NT2/D1 (cell line): ENCODE data around the gene MTHFD2.

Experiments used
- DNase-seq: peaks from one replicate; pipeline ENCODE4 v3.0.0-alpha.2; 2011; ENCODE audit warnings: low read depth, low spot score
- H3K27me3 ChIP-seq: 2 replicates; pipeline ENCODE4 v1.6.0; 2011; ENCODE audit warnings: mild to moderate bottlenecking; ENCODE audit not compliant: insufficient read length, insufficient read depth
- H3K36me3 ChIP-seq: 2 replicates; pipeline ENCODE4 v1.6.1; 2011; ENCODE audit warnings: mild to moderate bottlenecking, low read length, mixed read lengths; ENCODE audit not compliant: insufficient read depth, insufficient read length
- H3K4me1 ChIP-seq: 2 replicates; pipeline ENCODE4 v1.5.1; 2011; ENCODE audit not compliant: insufficient read depth, insufficient read length
- H3K4me3 ChIP-seq: 2 replicates; pipeline ENCODE4 v1.5.1; 2011; ENCODE audit warnings: low read depth; ENCODE audit not compliant: insufficient read length
- H3K9ac ChIP-seq: 2 replicates; pipeline ENCODE4 v1.6.0; 2011; ENCODE audit warnings: low read depth; ENCODE audit not compliant: insufficient read length
- H3K9me3 ChIP-seq: 2 replicates; pipeline ENCODE4 v1.5.1; 2011; ENCODE audit warnings: mild to moderate bottlenecking, low read length; ENCODE audit not compliant: insufficient read depth
- SUZ12 ChIP-seq: IDR thresholded peaks from 2 replicates; pipeline ENCODE4 v1.6.1; 2011; ENCODE audit not compliant: insufficient read length, insufficient read depth; ENCODE audit errors: extremely low read depth
- YY1 ChIP-seq: IDR thresholded peaks from 2 replicates; pipeline ENCODE4 v1.6.1; 2011; ENCODE audit not compliant: insufficient read length, insufficient read depth
- ZNF274 ChIP-seq: IDR thresholded peaks from 2 replicates; pipeline ENCODE4 v1.6.1; 2011; ENCODE audit warnings: mild to moderate bottlenecking, low read depth, low read length

MTHFD2 gene

DNA sequence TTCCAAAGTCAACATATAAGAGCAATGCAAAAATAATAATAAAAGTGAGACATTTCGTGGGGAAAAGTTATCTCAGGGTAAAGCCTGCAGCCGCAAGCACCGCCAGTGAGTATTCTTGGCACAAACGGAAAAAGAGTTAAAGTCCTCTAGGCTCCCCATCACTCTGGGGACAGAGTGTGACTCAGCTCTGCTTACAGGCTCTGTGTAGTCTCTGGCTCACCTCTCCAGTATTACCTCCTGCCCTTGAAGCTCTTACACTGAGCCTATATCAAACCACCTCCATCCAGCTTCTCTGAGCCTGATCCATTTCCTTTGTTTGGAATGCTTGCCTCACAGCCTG lies 55.5 kb downstream of the MTHFD2 start:
- TF ChIP-seq ZNF274 (no peak), YY1 (no peak), SUZ12 (no peak)
- Histone ChIP-seq H3K9ac (no peak overlapping the region), H3K9me3 (no peaks in the 10 kb centered on the region), H3K27me3 (no peaks in the 10 kb centered on the region), H3K36me3 (no peaks in the 10 kb centered on the region), H3K4me3 (no peak overlapping the region), H3K4me1 (no peaks in the 10 kb centered on the region)
- DNase-seq, result no peak

- Histone ChIP-seq H3K36me3 (no peaks in the 10 kb centered on the region), H3K27me3 (no peaks in the 10 kb centered on the region), H3K4me1 (no peaks in the 10 kb centered on the region), H3K4me3 (no peak overlapping the region), H3K9me3 (no peaks in the 10 kb centered on the region), H3K9ac (no peak overlapping the region)
- DNase-seq, result no peak
- no peak for TF ChIP-seq SUZ12
Observed at GRCh38 chr2:74255660-74256213, 57.3 kb downstream of the MTHFD2 start.

DNA sequence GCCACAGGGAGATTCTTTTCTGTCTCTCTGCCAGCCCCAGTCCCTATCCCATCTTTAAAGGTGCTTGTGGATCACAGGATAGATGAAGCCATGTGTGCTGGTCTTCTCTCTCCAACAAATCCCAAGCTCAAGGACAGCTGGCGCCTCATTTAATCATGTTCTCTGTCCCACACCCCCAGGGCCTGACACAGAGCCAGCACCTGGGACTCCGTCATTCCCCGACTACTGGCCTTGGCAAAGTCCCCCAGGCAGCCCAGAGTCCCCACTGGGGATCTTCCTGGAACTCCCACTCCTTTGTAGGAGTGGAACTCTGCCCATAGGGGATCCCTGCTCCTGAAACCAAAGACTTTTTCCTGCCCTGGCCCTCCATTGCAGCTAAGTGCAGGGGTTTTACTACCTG lies 60.8 kb downstream of the MTHFD2 start:
- Histone ChIP-seq H3K4me3 (no peak overlapping the region), H3K27me3 (no peaks in the 10 kb centered on the region), H3K4me1 (no peaks in the 10 kb centered on the region), H3K9me3 (no peaks in the 10 kb centered on the region), H3K9ac (no peak overlapping the region), H3K36me3 (no peaks in the 10 kb centered on the region)
- DNase-seq, result no peak
- no peak for TF ChIP-seq ZNF274
- TF ChIP-seq SUZ12, result no peak
- no peak for TF ChIP-seq YY1

DNA sequence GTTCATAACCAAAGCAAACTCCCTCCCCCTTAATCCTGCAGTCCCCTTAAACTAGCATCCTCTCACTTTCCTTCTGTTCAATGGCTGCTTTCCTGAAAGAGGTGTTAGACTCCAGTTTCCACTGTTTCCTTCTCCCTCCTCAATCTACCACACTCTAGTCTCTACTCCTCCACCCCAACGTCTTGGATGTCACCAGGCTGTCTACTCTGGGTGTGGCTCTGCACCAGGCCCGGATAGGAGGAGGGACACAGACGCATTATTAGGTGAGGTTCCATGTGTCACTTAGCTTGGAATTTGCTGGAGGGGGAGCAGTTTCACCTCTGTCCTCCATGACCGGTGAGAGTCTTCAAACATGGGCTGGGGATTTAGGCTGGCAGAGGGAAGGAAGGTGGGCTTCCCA lies 61.3 kb downstream of the MTHFD2 start:
- no peak for DNase-seq
- Histone ChIP-seq H3K9me3 (no peaks in the 10 kb centered on the region), H3K4me1 (no peaks in the 10 kb centered on the region), H3K27me3 (no peaks in the 10 kb centered on the region), H3K36me3 (no peaks in the 10 kb centered on the region), H3K4me3 (no peak overlapping the region), H3K9ac (no peak overlapping the region)
- TF ChIP-seq SUZ12 (no peak), YY1 (no peak), ZNF274 (no peak)

DNA sequence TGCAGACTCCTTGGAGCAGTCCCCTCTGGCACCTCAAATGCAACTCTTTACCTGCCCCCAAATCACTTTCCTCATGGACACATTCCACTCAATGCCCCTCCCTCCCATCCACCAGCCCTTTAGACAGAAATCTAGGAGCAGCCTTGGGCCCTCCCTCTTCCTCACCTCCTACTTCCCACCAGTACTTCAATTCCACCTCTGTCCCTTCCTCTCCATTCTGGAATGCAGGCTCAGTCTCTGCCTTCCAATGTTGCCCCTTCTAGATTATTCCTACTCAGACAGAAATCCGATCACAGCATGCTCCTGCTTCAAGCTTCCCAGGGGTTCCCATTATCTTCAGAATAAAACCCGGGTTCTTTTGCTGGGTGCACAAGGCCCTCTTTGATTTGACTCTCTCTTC lies 62.1 kb downstream of the MTHFD2 start:
- H3K36me3 ChIP-seq, result no peaks in the 10 kb centered on the region
- DNase-seq, result no peak
- H3K9me3 ChIP-seq, result no peaks in the 10 kb centered on the region
- no peaks in the 10 kb centered on the region for H3K4me1 ChIP-seq
- no peak overlapping the region for H3K4me3 ChIP-seq
- no peak for TF ChIP-seq YY1
- TF ChIP-seq SUZ12, result no peak
- no peak for TF ChIP-seq ZNF274
- no peaks in the 10 kb centered on the region for H3K27me3 ChIP-seq
- H3K9ac ChIP-seq, result no peak overlapping the region

DNA sequence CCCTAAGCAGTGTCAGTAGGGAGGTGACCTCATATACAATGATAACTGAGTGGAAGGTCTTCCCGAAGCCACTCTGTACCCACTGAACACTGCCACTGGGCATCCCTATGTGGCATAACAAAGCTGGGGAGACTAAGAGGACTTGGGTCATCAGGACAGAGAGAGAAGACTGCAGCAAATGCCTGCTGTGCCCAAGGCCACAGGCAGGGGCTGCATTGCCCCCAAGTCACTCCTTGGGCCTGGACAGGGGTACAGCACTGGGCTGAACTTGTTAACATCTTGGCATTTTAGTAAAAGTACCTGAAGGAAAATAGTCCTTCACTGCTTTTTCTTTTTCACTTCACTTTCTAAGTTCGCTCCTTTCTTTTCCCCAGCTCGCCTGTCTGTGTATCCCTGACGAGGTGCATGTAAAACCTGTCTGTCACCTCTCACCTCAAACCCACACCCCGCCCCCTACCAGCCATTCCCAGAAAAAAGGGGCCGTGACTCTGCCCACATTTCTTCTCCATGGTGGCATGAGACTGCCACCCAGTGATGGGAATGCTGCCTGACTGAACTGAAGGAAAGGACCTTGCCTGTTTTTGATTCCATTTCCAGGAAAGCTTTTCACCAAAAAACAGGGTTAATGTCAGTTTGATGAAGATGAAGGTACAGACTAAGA lies 62.9 kb downstream of the MTHFD2 start:
- H3K27me3 ChIP-seq, result no peaks in the 10 kb centered on the region
- H3K36me3 ChIP-seq, result no peaks in the 10 kb centered on the region
- no peak overlapping the region for H3K4me3 ChIP-seq
- H3K9ac ChIP-seq, result no peak overlapping the region
- H3K9me3 ChIP-seq, result no peaks in the 10 kb centered on the region
- no peaks in the 10 kb centered on the region for H3K4me1 ChIP-seq
- peak; percentile 38 for DNase-seq
- no peak for TF ChIP-seq ZNF274
- no peak for TF ChIP-seq SUZ12
- TF ChIP-seq YY1, result no peak

DNA sequence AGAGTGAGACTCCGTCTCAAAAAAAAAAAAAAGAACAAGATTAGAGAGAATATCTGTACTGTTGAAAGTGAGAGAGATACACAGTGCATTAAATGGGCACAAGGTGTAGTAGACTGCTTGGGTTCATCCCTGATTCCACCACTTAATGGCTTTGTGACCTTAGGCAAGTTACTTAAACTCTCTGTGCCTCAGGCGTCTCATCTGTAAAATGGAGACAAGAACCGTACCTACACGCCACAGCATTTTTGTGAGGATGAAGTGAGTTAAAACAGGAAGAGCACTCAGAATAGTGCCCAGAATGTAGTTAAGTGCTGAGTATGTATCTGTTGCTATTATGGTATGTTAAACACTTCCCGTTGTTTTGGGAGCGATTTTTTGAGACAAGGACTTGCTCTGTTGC lies 64.3 kb downstream of the MTHFD2 start:
- DNase-seq, result no peak
- Histone ChIP-seq H3K9ac (no peak overlapping the region), H3K27me3 (no peaks in the 10 kb centered on the region)

More for the DNA sequence above, 64.3 kb downstream of the MTHFD2 start:
- no peak overlapping the region for H3K4me3 ChIP-seq
- no peaks in the 10 kb centered on the region for H3K4me1 ChIP-seq
- no peaks in the 10 kb centered on the region for H3K36me3 ChIP-seq
- no peaks in the 10 kb centered on the region for H3K9me3 ChIP-seq
- TF ChIP-seq YY1, result no peak
- no peak for TF ChIP-seq SUZ12
- TF ChIP-seq ZNF274, result no peak
